ENCODE measurements around the gene DCTN4. TPM values are rescaled to one million over a fixed set of nuclear protein-coding genes. Genes with fewer than 3 reads are reported as not detected.
A peak's percentile ranks its signal among the peaks of the same experiment; 100 is the strongest.

Gene DCTN4
- total RNA-seq, 1 donor from 2014 or later, result 49.8 TPM

GRCh38 chr5:150672237-150672883 is 86.5 kb downstream of the DCTN4 start:
- peaks cover 16% of the 10 kb centered on the region for H3K4me1 Mint-ChIP-seq
- ATAC-seq (ENCODE audit: low read depth) (peak; percentile 40), DNase-seq (no peak)
- H3K27ac Mint-ChIP-seq, result no peak overlapping the region
- peaks cover 23% of the 10 kb centered on the region for H3K27me3 Mint-ChIP-seq
- peak overlapping the region; percentile 72 for H3K4me3 Mint-ChIP-seq
- CTCF ChIA-PET, result no interaction called here
- H3K36me3 Mint-ChIP-seq (ENCODE audit: low read depth), result no peaks in the 10 kb centered on the region
- no peak for TF ChIP-seq CTCF (IDR thresholded peaks at IDR 0.05)
- intact Hi-C loops (cut with micrococcal nuclease), result no loop called here
- H3K9me3 Mint-ChIP-seq, result no peaks in the 10 kb centered on the region
- POLR2A ChIA-PET, result no interaction called here

GRCh38 chr5:150671509-150672236 is 87.1 kb downstream of the DCTN4 start:
- intact Hi-C loops (cut with micrococcal nuclease), result no loop called here
- H3K4me1 Mint-ChIP-seq, result peaks cover 16% of the 10 kb centered on the region
- H3K4me3 Mint-ChIP-seq, result peak overlapping the region; percentile 72
- peaks cover 23% of the 10 kb centered on the region for H3K27me3 Mint-ChIP-seq
- no peaks in the 10 kb centered on the region for H3K36me3 Mint-ChIP-seq (ENCODE audit: low read depth)
- ChIA-PET POLR2A (no interaction called here), CTCF (no interaction called here)
- no peak for DNase-seq
- no peaks in the 10 kb centered on the region for H3K9me3 Mint-ChIP-seq
- H3K27ac Mint-ChIP-seq, result no peak overlapping the region
- TF ChIP-seq CTCF (IDR thresholded peaks at IDR 0.05), result no peak
- ATAC-seq (ENCODE audit: low read depth), result peak; percentile 42

GRCh38 chr5:150670948-150671310 is 87.9 kb downstream of the DCTN4 start:
- no peaks in the 10 kb centered on the region for H3K36me3 Mint-ChIP-seq (ENCODE audit: low read depth)
- H3K27ac Mint-ChIP-seq, result no peak overlapping the region
- ATAC-seq (ENCODE audit: low read depth) (no peak), DNase-seq (no peak)
- peak overlapping the region; percentile 60 for H3K4me3 Mint-ChIP-seq
- H3K9me3 Mint-ChIP-seq, result no peaks in the 10 kb centered on the region
- peaks cover 16% of the 10 kb centered on the region for H3K4me1 Mint-ChIP-seq
- CTCF ChIA-PET, result no interaction called here
- intact Hi-C loops (cut with micrococcal nuclease), result no loop called here
- TF ChIP-seq CTCF (IDR thresholded peaks at IDR 0.05), result no peak
- POLR2A ChIA-PET, result interaction anchor here (0.6 kb wide), 1 partner anchor 222 kb away, joined by 3 read pairs; no protein-coding TSS in a partner anchor
- H3K27me3 Mint-ChIP-seq, result peaks cover 23% of the 10 kb centered on the region

- intact Hi-C loops (cut with micrococcal nuclease), result no loop called here
- no peak for TF ChIP-seq CTCF (IDR thresholded peaks at IDR 0.05)
- H3K4me3 Mint-ChIP-seq, result peak overlapping the region; percentile 60
- peaks cover 23% of the 10 kb centered on the region for H3K27me3 Mint-ChIP-seq
- no peak overlapping the region for H3K27ac Mint-ChIP-seq
- ChIA-PET POLR2A (interaction anchor here (0.6 kb wide), 1 partner anchor 221 kb away, joined by 3 read pairs; no protein-coding TSS in a partner anchor), CTCF (no interaction called here)
- no peaks in the 10 kb centered on the region for H3K36me3 Mint-ChIP-seq (ENCODE audit: low read depth)
- no peaks in the 10 kb centered on the region for H3K9me3 Mint-ChIP-seq
- DNase-seq (no peak), ATAC-seq (ENCODE audit: low read depth) (no peak)
- peaks cover 16% of the 10 kb centered on the region for H3K4me1 Mint-ChIP-seq
Observed at GRCh38 chr5:150670275-150670947, 88.4 kb downstream of the DCTN4 start.

GRCh38 chr5:150665044-150665443 is 93.8 kb downstream of the DCTN4 start:
- no peaks in the 10 kb centered on the region for H3K4me1 Mint-ChIP-seq

More at GRCh38 chr5:150665044-150665443, 93.8 kb downstream of the DCTN4 start:
- no peak for ATAC-seq (ENCODE audit: low read depth)
- no peaks in the 10 kb centered on the region for H3K36me3 Mint-ChIP-seq (ENCODE audit: low read depth)
- CTCF ChIA-PET, result no interaction called here
- no peak for TF ChIP-seq CTCF (IDR thresholded peaks at IDR 0.05)
- POLR2A ChIA-PET, result no interaction called here
- no peak overlapping the region for H3K27ac Mint-ChIP-seq
- peaks cover 5% of the 10 kb centered on the region for H3K27me3 Mint-ChIP-seq
- no peak for DNase-seq
- no peak overlapping the region for H3K4me3 Mint-ChIP-seq
- intact Hi-C loops (cut with micrococcal nuclease), result no loop called here
- no peaks in the 10 kb centered on the region for H3K9me3 Mint-ChIP-seq
